MM.1S (cell line): ENCODE data around the gene CTNS.

ENCODE experiments used
- CTCF ChIP-seq: fragments of 300-600 bp; sonication (generic); IDR thresholded peaks from 2 replicates; pipeline ENCODE4 v1.5.1; 2016; ENCODE audit warnings: antibody characterized with exemption, low read length, mixed read lengths
- EZH2 ChIP-seq: fragments of 300-600 bp; sonication (generic); optimal IDR thresholded peaks from 2 replicates; pipeline ENCODE3; 2017; ENCODE audit warnings: low read depth, mild to moderate bottlenecking, antibody characterized with exemption, low read length, mixed read lengths
- EZH2phosphoT487 ChIP-seq: fragments of 300-600 bp; sonication (generic); IDR thresholded peaks from 2 replicates; pipeline ENCODE4 v1.6.1; 2018; ENCODE audit warnings: antibody characterized with exemption, low read length

GRCh38 chr17:3603119-3603869 lies 33.3 kb upstream of the CTNS start:
- TF ChIP-seq CTCF = no peak
- no peak for TF ChIP-seq EZH2
- no peak for TF ChIP-seq EZH2phosphoT487
